OCI-M1 (cell line): Measurements from ENCODE around the gene SEC16A.

Experiments used
- DNase-seq: peaks from one replicate; lab custom pipeline; 2025; lab: John Stamatoyannopoulos, UW

Gene SEC16A

DNA sequence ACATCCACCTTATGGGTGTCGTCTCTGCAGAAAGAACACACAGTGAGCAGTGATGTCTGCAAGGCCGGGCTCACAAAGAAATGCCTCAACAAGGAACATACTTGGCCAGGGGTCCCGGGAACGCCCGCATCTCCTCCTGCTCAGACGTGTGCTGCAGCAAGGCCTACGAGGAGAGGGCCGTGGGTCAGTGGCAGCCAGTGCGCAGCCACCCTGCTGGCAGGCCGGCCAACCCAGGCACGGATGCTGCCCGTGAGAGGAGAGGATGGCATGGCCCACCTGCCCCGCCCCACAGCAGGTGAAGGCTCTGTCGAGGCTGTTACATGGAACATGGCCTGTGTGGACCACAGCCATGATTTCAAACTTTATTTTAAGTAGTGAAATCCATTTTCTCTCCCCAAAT lies 19.3 kb downstream of the SEC16A start:
- no peak for DNase-seq

DNA sequence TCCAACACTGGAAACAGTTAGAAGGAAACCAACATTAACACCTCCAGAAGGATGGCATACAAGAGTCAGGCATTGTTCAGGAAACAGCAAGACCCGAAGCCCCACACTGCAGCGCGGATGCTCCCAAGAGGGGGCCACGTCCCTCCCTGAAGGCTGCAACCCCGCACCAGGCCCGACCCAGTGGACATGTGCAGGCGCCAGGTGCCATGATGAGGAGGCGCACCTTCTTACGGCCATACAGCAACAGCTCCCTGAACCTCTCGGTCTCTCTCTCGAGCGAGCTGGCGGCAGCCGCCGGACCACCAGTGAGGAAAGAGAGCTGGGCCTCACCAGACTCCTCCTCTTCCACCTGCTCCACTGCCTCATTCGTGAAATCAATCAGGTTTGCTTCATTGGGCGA lies 20.2 kb downstream of the SEC16A start:
- no peak for DNase-seq

DNA sequence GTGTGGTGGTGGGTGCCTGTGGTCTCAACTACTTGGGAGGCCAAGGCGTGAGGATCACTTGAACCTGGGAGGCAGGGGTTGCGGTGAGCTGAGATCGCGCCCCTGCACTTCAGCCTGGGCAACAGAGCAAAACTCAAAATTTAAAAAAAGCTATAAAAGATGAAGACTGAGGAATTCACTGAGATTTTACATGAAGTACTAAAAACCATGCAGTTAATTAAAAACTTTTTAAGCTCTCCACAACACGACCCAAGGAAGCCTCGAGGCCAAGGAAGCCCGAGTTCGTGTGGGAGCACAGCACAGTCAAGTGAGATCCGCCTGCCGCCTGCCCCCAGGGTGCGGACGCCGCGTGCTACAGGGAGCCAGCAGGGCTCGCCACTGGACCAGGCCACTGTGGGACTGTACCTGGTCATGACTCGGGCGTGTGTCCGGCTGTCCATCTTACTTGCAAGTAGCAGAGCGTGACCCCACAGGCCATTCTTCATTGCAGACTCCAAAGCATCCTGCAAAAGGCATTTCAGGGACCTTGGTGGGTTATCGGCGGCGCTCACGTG lies 22.0 kb downstream of the SEC16A start:
- no peak for DNase-seq

DNA sequence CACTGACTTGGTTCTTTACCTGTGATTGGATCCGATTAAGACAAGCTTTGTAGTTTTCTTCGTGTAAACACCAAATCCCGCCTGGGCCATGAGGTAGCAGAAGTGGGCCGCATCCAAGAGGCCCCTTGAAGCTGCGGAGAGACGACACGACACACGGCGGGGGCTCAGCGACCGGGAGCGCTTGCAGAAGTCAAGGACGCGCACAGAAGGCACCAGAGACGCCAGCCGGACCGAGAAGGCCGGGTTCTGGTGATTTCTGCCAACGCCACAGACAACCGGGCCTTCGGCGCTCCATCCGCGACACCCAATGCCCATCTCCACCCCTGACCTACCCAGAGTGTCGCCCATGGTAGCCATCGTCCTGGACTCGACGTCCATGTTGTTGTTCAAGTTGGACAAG lies 23.4 kb downstream of the SEC16A start:
- no peak for DNase-seq

DNA sequence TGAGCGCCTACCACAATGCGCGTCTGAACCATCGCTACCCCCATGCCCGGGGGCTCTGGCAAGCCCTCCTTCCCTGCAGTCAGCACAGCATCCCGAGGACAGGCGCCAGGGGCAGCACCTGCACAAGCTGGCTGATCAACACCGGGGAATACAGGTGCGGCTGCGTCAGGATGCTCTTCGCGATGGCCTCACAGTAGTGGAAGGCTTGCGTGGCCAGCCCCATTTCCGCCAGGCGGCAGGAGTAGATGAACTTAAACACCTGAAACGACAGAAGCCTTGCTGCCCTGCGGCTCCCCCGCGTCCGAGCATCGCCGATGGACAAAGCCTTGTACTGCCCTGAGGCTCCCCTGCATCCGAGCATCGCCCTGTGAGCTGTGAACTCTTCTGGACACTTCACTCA lies 25.5 kb downstream of the SEC16A start:
- no peak for DNase-seq

DNA sequence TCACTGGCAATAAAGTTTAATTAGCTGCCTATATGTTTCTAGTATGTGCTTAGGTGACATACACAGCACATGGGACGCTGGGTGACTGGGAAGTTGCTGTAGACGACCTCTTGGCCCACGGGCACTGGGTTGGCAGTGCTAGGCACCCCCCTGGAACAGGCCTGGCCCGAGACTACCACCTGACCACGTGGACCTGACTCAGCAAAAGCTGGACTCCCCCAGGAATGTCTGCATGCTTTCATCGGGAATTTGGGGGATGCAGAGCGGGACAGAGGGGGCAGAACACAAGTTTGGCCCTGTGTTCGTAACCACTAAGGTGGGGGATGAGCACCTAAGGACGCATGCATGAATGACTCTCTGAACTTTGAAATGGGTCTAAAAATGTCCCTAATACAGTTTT lies 26.6 kb downstream of the SEC16A start:
- DNase-seq, result no peak

DNA sequence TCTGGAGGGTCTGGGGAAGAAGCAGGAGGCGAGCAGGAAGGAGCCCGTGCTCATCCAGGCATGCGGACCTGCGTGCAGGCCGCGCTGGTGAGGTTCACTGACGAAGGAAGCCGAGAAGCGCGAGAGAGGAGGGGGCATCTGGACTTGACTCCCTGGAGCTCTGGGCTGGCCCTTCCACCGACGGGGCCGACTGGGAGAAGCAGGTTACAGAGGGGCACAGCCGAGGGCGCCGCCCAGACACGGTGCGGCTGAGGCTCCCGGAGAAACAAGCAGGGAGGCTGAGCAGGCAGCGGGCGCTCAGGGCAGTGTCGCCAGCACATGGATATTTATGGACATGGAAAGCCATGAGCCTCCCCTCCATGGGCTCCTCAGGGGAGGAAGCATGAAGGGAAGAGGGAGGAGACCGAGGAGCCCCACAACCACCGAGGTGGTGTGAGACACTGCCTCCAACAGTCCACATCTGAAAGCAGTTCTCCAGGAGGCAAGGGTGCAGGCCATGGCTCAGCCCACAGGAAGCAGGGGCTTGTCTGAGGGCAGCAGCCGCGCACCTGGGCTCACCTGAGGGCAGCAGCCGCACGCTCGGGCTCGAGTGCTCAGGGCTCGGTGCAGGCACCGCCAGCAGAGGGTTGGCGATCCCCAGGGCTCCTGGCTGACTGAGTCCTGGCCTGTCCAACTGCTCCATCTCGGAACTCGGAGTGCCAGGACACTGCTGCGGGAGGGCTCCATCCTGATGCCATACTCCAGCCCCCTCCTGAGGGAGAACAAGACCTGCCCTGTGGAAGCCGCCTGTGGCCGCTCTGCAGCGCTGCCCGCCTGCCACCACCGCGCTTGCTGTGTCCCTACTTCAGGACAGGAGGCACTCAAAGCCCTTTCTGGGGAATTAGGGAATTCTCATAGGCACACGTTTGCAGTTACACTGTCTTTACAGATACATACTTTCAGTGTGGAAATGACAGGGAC lies 27.5 kb downstream of the SEC16A start:
- DNase-seq, result no peak

DNA sequence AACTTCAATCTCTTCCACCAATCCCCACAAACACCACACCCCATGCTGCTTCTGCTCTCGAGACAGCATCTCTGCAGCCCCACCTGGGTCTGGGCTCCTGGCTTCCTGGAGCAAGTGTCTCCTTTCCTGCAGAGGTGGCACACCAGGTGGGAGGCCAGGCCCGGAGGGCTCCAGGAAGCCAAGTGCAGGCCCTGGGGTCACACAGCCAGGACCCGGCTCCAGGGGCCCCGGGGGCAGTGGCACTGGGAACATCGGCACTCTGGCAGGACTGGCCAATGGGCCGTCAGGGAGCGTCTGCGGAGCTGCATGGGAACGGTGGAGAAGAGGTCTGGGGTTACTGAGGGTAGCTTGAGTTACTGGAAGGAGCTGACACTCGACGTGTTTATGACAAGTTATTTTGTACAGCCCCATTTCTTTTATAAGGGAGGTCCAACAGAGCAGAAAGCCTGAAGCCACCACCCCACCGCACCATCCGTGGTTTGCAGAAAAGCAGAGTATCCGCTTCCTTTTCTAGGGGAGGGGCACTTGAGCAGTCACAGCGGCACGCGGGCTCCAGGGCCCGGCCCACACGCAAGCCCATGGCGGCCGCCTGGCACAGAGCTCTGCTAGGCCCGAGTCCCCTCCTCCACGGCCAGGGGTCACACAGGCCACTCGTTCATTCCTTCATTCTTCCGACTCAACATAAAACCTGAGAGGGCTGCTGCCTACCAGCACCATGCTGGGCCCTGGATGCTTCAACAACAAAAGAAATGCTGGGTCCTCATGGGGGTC lies 28.6 kb downstream of the SEC16A start:
- no peak for DNase-seq

DNA sequence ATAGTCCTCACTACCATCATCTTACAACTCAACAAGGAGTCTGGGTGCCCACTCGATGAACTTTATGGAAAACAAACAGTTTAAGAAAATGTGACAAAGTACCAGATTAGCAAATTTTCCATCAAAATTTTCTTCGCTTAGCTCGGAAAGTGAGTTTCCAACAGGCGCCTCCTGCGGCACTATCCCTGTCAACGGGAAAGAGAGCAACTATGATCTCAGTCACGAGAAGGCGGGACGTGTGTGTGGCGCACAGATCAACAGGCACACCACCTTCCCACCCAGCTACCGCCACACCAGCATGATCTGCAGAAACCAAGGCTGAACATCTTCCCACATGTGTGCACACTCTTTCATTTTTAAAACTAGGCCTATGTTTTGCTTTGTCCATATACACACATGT lies 29.5 kb downstream of the SEC16A start:
- no peak for DNase-seq

DNA sequence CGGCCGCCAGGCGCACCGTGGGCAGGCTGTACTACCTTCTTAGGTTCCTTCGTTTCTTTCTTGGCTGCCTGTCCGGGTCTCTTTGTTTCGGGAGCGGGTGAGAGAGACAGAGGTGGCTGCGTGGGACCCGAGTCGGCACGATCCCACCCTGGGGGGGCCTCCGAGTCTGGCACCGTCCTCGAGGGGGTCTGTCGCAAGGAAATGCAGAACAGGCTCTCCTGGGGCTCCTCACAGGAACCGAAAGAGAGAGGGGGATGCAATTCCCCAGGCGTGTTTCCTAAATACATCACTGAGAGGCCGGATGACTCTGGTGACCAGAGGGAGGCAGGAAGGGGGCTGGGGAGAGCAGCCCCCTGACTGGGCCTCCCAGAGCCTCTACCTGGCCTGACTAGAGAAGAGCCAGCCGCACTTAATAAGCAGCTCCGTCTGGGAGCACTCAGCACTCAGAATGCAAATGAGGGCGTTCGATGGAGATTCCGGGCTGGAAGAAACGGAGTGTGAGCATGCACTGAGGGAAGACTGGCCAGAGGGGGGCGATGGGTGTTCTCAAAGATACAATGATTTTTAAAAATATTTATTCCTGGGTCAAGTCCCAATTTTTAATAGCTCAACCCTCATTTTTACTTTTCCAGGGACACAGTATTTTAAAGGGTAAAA lies 31.5 kb downstream of the SEC16A start:
- no peak for DNase-seq

DNA sequence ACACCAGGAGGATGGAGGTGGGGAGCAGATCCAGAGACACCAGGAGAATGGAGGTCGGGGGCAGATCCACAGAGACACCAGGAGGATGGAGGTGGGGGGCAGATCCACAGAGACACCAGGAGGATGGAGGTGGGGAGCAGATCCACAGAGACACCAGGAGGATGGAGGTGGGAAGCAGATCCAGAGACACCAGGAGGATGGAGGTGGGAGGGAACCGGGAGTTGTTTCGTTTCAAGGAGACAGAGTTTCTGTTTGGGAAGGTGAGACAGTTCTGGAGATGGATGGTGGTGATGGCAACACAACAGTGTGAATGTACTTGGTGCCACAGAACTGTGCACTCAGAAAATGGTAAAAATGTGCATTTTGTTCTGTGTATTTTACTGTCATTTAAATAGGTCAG lies 34.2 kb downstream of the SEC16A start:
- no peak for DNase-seq

DNA sequence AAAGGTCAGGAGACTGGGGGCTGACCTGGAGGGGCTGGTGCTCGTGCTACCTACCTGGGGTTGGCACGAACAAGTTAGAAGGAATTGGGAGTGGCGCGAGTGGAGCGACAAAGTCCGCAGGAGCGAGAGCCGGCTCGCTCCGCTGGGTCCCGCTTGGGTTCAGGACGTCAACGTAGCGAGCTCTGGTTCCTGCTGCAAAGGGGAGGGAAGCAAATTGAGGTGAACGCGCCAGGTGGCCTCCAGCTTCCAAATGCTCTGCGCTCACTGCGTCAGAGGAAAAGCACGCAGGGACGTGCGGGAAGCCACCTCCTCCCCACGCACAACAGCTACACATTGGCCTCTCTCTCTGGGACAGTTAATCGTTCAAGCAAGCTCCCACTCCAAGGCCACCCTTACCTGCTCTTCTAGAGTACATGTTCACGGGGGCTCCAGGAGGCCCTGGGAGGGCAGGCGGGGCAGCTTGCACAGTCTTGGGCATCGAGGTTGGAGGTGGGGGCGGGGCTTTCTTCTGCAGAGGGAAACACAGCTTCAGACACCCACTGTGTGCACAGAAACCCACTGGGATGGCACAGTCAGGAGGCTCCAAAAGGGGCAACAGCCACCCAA lies 35.6 kb downstream of the SEC16A start:
- DNase-seq, result no peak

DNA sequence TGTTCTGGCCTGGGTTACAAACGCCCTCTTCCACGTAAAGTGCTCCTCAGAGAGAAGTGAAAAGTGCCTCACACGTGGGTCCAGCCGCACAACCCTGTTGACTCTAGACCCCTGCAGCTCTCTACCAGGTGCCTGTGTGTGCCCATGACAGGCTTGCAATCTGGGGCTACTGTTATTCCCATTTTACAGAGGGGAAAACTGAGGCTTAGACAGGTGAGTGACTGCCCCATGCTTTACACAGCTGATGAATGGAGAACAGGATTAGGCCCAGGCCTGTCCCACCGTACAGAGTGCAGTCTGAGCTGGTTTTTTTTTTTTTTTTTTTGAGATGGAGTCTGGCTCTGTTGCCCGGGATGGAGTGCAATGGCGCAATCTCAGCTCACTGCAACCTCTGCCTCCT lies 37.0 kb downstream of the SEC16A start:
- DNase-seq, result no peak

DNA sequence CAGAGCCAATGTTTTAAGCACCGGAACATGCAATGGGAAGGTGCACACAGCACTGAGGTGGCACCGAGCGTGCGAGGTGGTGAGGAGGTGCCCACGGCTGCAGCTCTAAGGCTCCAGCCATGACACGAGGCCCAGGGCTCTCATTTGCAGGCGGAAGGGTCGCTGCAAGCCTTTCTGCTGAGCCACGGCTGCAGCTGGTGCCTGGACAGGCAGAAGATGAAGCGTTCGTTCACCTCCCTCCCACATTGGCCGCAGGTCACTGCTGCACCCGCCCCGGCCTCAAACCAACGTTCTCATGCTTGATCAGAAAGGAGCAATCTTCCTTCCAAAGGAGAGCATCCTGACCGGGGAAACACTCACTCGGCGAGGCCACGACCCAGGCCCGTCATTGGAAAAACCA lies 38.7 kb downstream of the SEC16A start:
- no peak for DNase-seq

DNA sequence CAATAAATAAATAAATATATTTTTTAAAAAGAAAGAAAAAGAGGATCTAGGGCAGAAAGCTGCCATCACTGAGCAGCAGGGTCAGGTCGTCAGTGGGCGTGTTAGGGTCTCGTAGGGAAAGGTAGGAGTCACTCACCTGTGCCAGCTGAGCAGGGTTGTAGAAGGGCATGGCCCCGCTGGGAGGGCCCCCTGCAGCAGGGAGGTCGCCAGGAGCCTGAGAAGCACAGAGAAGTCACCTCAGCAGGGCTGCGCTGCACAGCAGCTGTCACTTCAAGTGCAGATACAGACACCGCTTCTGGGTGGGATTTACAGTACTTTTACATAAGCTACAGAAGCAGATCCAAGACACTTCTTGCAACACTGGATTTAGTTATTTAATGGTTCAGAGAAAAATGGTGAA lies 39.2 kb downstream of the SEC16A start:
- no peak for DNase-seq

DNA sequence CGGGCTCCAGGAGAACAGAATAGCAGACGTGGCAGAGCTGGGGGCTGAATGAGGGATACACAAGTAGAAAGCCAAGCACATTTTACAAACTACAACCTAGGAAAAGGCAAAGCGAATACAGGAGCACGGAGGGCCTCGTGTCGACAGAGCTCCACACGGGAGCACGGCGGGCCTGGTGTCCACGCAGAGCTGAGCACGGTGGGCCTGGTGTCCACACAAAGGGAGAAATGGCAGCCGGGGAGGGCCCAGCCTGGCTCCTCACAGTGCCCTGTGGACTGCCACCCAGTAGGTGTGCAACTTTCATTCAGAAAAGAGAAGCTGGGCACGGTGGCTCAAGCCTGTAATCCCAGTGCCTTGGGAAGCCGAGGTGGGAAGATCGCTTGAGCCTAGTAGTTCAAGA lies 39.8 kb downstream of the SEC16A start:
- DNase-seq, result no peak

DNA sequence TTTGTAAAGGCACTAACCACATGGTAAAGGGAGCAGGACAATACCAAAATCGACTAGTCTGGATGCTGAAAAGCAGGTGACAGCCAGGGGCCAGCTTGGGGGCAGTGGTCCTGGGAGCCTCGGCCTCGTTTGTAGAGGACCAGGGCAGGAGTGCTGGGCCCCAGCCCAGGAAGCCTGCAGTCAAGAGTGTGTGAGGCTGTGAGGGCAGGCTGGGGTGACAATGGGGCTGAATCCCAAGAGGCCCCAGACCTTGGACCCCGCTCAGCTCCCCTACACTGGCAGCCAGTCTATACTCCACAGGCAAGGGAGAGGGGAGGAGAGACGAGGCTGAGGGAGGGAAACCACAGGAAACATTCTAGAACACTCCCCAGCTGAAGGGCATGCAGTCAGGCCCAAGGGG lies 40.6 kb downstream of the SEC16A start:
- DNase-seq, result no peak

DNA sequence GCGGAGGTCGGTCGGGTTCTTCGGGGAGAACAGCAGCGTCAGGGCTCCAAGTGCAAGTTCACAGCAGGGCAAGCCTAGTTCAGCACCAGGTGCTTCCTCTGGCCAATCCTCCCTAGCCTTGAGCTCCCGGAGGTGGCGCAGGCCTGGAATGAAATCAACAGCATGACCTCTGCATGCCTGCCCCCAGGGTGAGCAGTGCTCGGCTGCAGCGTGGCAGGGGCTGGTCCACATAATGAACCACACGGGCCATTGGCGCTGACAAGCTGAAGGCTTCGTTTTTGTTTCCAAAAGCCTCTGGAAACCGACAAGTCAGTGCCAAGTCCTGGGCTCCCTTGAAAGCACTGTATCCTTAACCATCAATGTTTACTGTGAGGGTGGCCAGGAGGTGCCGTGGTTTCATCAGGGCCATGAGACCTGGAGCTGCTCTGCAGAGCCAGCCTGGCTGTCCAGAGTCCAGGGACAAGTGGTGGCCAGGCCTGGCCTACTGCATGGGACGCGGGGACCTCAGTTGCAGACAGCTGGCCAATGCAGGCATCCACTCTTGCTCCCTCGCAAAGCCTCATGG lies 41.1 kb downstream of the SEC16A start:
- DNase-seq, result no peak

DNA sequence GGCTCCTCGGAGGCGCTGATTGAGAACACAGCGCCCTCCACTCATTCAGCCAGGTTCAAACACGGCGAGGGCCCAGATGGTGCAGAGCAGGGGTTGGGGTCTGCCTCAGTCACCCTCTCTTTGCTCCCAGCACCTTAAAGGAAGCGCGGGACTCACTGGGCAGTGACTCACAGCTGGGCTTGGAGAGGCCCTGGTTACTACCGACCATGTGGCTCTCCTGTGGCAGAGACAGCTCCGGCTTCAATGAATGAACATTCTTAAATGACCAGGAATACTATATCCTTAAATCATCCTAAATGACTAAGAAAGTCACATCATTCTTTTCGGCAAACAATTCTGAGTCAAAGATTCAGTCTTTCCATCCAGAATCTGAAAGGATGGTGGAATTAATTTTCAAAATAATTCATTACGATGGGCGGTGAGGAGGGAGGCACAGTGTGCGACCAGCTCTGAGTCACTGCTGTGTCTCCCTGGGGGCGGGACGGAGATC lies 41.6 kb downstream of the SEC16A start:
- no peak for DNase-seq

DNA sequence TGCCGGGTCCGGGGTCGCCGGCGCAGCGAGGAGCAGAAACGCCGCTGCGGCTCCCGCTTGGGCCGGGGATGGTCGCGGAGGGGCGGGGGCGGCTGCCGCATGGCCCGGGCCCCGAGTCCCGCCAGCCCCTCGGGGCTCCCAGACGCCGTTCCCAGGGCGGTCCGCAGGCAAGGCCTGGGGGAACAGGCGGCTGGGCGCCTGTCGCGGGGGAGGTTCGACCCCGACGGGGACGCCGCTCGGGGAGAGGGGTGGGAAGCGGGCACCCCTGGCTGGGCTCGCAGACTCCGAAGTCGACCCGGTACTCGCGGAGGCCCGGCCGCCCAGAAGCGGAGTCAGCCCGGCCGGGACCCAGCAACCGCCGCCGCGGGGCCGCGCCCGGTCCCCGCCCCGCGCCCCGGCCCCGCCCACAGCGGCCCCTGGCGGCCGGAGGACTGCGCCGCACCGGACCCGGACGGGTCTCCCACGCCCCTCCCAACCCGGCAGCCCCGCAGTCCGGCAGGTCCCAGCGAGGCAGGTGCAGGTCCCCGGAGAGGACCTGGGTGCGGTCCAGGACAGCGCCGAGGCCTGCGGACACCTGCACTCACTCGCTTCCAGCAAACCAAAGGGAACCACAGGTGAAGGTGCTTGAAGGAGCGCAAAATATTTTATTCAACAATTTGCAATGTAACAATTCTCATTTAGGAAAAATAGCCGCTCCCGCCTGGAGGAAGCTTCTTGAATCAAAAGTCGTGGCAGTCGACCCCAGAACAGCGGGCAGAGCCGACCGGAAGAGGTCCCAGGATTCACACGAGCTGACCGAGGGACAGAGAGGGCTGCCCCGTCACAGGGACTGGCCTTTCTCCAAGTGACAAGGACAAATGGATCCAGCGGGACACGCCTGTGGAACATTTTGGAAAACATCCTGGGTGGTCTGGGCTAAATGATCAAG lies 43.1 kb downstream of the SEC16A start, which contains the start of gene INPP5E:
TSS of gene INPP5E (minus strand) at position 365 of the 928 bp plus-strand sequence. CDS start 426 bp downstream, outside the sequence.
- peak; percentile 80 for DNase-seq
